ENCODE measurements around the gene ATP8A2.

ATP8A2 gene

DNA sequence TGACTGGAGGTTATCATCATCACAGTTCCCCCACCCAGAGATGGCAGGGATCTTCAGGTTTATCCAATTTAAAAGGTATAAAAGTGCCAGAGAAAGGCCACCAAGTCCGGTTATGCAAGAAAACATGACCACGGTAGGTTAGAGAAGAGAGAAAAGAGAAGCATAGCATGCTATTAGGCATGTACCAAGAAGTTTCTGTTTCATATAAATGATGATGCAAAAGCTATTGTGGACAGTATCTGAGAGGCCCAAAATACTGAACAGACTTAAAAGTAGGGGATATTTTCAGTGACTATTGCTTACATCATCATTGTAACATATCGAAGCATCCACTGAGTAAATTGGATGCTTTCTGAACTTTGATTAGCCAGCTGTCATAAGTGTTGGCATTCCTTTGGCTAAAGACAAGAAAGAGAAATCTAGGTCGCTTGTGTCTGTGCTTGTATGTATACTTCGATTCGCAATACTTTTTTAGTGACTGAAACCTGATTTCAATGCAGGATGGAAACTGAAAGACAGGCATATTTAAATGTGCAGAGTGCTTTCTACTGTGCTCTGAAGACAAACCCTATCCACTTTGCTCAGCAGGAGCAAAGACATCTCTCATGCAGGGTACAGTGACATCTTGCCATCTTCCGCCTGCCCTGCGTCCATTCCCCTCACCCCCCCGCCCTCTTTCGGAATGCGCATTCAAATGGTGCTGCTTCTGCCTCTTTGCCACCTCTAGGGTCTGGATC, 499.8 kb downstream of the ATP8A2 start:
- Histone ChIP-seq H3K4me2 (peak overlapping the region; percentile 2 to 59 (median 42); a peak in 18 of 22 replicates), H4K20me1 (no peaks in the 10 kb centered on the region), H3K27ac (0 out of 22 replicates have a peak overlapping the region, but pooled peaks of 1 of the 11 experiments have one; percentile 10), H3K4me1 (peaks cover 27 to 63% (median 52%) of the 10 kb centered on the region in 10 experiments), H3K27me3 (no peaks in the 10 kb centered on the region), H3K9ac (no peak overlapping the region), H3K9me3 (replicated peaks in 1 of 11) (peaks cover 0 to 12% (median 7%) of the 10 kb centered on the region in 11 experiments; a peak in 6 of 22 replicates), H3K36me3 (no peaks in the 10 kb centered on the region), H3K4me3 (no peak overlapping the region)
- TF ChIP-seq Cebpa-rat (IDR thresholded peaks at IDR 0.05) = no peak

DNA sequence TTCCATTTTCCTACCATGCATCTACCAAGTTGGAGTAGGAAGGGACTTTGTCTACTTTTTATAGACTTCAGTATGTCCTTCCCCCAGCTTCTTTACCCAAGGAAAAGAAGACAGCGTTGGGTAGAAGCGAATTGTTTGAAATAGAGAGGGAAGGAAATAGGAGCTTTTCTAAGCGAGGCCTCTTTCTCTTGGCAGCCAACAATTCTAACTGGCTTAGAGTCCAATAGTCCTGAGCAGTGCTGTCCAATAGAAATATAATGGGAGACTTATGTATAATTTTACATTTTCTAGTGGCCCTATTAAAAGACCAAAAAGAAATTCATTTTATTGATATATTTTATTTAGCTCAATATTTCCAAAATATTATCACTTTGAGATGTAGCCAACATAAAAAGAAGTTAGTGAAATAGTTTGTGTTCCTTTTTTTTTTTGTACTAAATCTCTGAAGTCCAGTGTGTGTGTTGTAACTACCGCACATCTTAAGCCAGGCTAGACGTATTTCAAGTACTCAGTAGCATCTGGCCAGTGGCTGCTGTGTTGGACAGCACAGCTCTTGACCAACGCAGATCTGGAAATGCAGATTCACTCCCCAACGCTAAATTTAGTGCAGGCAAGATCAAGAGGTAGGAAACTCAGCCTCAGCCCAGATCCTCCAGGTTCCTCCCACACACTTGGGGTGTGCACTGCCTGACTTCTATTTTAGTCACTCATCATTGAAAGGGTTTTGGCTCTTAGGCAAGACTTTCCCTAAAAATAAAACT, 500.9 kb downstream of the ATP8A2 start:
- Histone ChIP-seq H3K9ac (no peak overlapping the region), H3K36me3 (no peaks in the 10 kb centered on the region), H3K27ac (peak overlapping the region in 2 of 11 experiments; percentile 14 to 51; a peak in 2 of 22 replicates), H3K27me3 (no peaks in the 10 kb centered on the region), H4K20me1 (no peaks in the 10 kb centered on the region), H3K4me1 (peaks cover 27 to 56% (median 50%) of the 10 kb centered on the region in 10 experiments), H3K4me3 (no peak overlapping the region), H3K9me3 (replicated peaks in 1 of 11) (peaks cover 0 to 12% (median 7%) of the 10 kb centered on the region in 11 experiments; a peak in 6 of 22 replicates), H3K4me2 (peak overlapping the region; percentile 31 to 59 (median 53); a peak in 21 of 22 replicates)
- no peak for TF ChIP-seq Cebpa-rat (IDR thresholded peaks at IDR 0.05)

DNA sequence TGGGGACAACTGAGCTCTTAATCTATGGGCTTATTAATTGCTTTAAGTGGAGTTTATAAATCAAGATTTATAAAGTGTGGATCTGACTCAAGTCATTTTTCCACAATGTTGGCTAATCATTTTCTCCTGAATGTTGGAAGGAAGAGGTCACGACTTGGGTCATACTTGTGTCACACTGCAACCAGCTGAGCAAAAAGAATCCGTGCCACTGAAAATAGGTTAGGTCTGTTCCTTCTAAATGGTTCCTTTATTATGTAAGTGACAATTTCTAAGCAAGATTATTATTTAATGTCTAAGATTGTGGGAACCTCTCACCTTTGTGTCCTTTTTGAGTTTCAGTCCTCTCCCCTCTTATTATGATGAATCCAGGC, 501.5 kb downstream of the ATP8A2 start:
- Histone ChIP-seq H3K9ac (no peak overlapping the region), H3K9me3 (replicated peaks in 1 of 11) (peaks cover 0 to 12% (median 7%) of the 10 kb centered on the region in 11 experiments; a peak in 6 of 22 replicates), H3K4me1 (peaks cover 27 to 53% (median 45%) of the 10 kb centered on the region in 10 experiments), H3K27me3 (no peaks in the 10 kb centered on the region), H3K4me3 (no peak overlapping the region), H4K20me1 (no peaks in the 10 kb centered on the region), H3K27ac (peak overlapping the region in 2 of 11 experiments; percentile 14 to 51; a peak in 2 of 22 replicates), H3K4me2 (peak overlapping the region; percentile 31 to 59 (median 53); a peak in 21 of 22 replicates), H3K36me3 (no peaks in the 10 kb centered on the region)
- TF ChIP-seq Cebpa-rat (IDR thresholded peaks at IDR 0.05) = no peak

DNA sequence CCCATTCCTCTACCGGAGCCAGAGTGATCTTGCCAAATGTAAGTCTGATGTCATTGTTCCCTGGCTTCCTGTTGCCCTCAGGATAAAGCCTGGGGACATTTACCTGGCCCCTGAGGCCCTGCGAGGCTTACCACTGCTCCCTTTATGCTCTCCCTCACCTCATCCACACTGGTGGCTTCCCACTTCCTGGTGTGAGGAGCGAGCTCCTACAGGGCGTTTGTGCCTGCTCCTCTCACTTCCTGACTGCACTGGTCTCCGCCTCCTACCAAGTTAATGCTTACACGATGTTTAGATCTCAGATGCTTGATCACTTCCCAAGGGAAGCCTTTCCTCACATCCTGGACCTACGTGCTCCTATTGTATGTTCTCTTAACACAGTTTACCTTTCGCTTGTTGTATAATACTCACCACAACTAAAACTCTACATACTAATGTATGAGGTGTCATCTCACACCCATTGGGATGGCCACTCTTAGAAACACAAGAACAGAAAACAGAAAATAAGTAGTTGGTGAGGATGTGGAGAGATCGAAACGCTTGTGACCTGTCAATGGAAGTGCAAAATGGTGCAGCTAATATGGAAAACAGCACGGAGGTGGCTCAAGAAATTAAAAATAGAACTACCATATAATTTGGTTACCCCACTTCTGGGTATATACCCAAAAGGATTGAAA, 502.4 kb downstream of the ATP8A2 start:
- Histone ChIP-seq H3K4me3 (no peak overlapping the region), H3K9ac (no peak overlapping the region), H3K4me2 (peak overlapping the region; percentile 3 to 59 (median 36); a peak in 13 of 22 replicates), H3K4me1 (peaks cover 27 to 53% (median 44%) of the 10 kb centered on the region in 10 experiments), H3K36me3 (no peaks in the 10 kb centered on the region), H4K20me1 (no peaks in the 10 kb centered on the region), H3K27me3 (no peaks in the 10 kb centered on the region), H3K9me3 (replicated peaks in 1 of 11) (peaks cover 0 to 12% (median 7%) of the 10 kb centered on the region in 11 experiments; a peak in 6 of 22 replicates), H3K27ac (peak overlapping the region in 9 of 11 experiments; percentile 6 to 60 (median 43); a peak in 14 of 22 replicates)
- TF ChIP-seq Cebpa-rat (IDR thresholded peaks at IDR 0.05) = no peak

DNA sequence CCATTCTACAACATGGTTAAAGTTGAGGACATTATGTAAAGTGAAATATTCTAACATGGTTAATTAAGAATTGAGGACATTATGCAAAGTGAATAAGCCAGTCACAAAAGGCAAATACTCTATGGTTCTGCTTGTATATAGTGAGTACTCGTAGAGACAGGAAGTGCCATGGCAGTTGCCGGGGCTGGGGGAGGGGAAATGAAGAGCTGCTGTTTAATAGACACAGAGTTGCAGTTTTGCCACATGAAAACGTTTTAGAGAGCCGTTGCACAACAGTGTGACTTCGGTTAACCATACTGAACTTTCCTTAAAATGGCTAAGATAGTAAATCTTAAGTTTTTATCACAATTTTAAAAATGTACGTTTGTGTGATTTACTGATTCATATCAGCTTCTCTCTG, 503.1 kb downstream of the ATP8A2 start:
- Histone ChIP-seq H3K27ac (peak overlapping the region in 9 of 11 experiments; percentile 2 to 60 (median 42); a peak in 14 of 22 replicates), H3K4me2 (peak overlapping the region in 10 of 11 experiments; percentile 13 to 59 (median 37); a peak in 11 of 22 replicates), H3K9ac (no peak overlapping the region), H3K4me1 (peaks cover 27 to 53% (median 44%) of the 10 kb centered on the region in 10 experiments), H3K27me3 (no peaks in the 10 kb centered on the region), H4K20me1 (no peaks in the 10 kb centered on the region), H3K36me3 (no peaks in the 10 kb centered on the region), H3K9me3 (replicated peaks in 1 of 11) (peaks cover 0 to 12% (median 7%) of the 10 kb centered on the region in 11 experiments; a peak in 6 of 22 replicates), H3K4me3 (no peak overlapping the region)
- no peak for TF ChIP-seq Cebpa-rat (IDR thresholded peaks at IDR 0.05)

DNA sequence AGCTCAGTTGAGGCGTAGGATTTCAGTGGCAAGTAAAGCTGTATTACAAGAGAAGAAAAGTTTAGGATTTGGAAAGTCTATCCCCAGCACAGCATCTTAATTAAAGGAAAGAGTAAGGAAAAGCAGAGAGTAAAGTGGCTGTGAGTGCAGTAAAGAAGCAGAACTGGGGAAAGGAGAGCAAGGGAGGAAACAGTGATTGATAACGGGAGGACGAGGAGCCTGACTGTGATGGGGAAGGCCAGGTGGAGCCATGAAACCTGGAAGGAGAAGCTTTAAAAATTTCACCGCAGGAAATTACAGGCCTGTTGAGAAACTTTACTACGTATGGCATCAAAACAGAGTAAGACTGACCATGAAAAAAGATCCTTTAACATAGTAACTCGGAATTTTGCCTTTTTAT, 504.5 kb downstream of the ATP8A2 start:
- Histone ChIP-seq H3K36me3 (no peaks in the 10 kb centered on the region), H3K4me3 (no peak overlapping the region), H3K4me1 (peaks cover 27 to 52% (median 40%) of the 10 kb centered on the region in 10 experiments), H3K4me2 (no peak overlapping the region), H3K27me3 (no peaks in the 10 kb centered on the region), H3K27ac (peak overlapping the region in 1 of 11 experiments; percentile 5; a peak in 1 of 22 replicates), H3K9me3 (replicated peaks in 1 of 11) (peaks cover 0 to 12% (median 7%) of the 10 kb centered on the region in 11 experiments; a peak in 6 of 22 replicates), H3K9ac (no peak overlapping the region), H4K20me1 (no peaks in the 10 kb centered on the region)
- no peak for TF ChIP-seq Cebpa-rat (IDR thresholded peaks at IDR 0.05)

DNA sequence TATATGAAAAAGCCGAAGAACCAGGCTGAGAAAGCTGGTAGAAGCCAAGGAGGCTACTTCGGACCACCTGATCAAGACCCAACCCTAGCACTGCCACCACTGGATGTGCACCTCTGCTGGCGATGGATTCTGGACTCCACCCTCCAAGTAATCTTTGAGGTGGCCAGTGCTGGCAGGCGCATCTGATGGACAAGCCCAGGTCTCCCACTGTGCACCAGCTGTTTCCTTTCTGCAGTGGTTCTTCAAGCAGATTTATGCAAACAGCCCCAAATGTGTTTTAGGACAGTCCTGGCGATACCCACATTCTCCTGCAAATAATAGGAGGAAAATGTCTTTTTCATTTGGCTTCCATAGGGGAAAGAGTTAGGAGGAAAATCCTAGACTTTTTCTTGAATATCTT, 507.7 kb downstream of the ATP8A2 start:
- TF ChIP-seq Cebpa-rat (IDR thresholded peaks at IDR 0.05) = no peak
- H3K4me3 ChIP-seq = no peak overlapping the region
- no peaks in the 10 kb centered on the region for H3K27me3 ChIP-seq
- H4K20me1 ChIP-seq = no peaks in the 10 kb centered on the region
- no peaks in the 10 kb centered on the region for H3K36me3 ChIP-seq
- no peak overlapping the region for H3K27ac ChIP-seq
- no peak overlapping the region for H3K4me2 ChIP-seq
- H3K4me1 ChIP-seq = peaks cover 6 to 58% (median 36%) of the 10 kb centered on the region in 10 experiments
- no peak overlapping the region for H3K9ac ChIP-seq
- peaks cover 0 to 4% (median 0%) of the 10 kb centered on the region in 11 experiments; a peak in 2 of 22 replicates for H3K9me3 ChIP-seq (replicated peaks in 1 of 11)

DNA sequence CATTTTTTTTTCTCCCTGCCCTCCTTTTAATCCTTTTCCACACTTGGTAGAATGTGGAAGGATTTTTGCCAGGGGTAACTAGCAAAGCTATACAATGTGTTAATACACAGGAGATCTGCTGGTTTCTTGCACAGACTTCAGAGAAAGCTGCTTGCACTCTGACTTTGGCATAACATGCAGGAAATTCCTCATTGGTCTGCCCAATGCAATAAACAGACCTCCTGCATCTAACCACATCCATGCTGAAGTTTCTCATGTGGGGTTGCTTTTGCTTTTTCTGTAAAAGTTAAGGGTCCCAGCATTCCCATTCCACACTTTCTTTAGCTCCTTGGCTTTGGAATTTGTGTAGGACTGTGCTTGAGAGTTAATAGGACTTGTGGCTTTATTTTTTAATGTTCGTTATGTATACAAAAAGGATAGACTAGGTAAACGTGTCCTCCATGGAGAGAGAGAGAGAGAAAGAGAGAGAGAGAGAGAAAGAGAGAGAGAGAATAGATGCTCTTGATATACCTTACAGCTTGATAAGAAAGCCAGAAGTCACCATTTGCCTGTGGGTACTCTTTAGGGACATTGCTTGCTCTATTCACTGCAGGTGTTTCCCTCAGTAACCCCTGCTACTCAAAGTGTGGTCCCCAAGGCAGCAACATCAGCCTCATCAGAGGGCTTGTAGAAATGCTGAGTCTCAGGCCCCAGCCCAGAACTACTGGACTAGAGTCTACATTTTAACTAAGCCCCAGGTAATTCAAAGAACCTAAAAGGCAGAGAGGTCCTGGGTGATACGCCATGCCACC, 509.6 kb downstream of the ATP8A2 start:
- H3K4me3 ChIP-seq = no peak overlapping the region
- TF ChIP-seq Cebpa-rat (IDR thresholded peaks at IDR 0.05) = no peak
- peaks cover under 1 to 54% (median 28%) of the 10 kb centered on the region in 10 experiments; a peak in 18 of 20 replicates for H3K4me1 ChIP-seq
- H3K4me2 ChIP-seq = peak overlapping the region in 8 of 11 experiments; percentile 31 to 69 (median 52); a peak in 15 of 22 replicates
- H3K27me3 ChIP-seq = no peaks in the 10 kb centered on the region
- H3K9me3 ChIP-seq (replicated peaks in 1 of 11) = no peaks in the 10 kb centered on the region
- no peaks in the 10 kb centered on the region for H4K20me1 ChIP-seq
- H3K27ac ChIP-seq = no peak overlapping the region
- H3K9ac ChIP-seq = no peak overlapping the region
- no peaks in the 10 kb centered on the region for H3K36me3 ChIP-seq
